Measurements from ENCODE around the gene PSME4.

- TF ChIP-seq REST (IDR thresholded peaks at IDR 0.05; ENCODE audit: insufficient read depth in 1 of 2, low read depth in 2 of 2, low read length in 2 of 2) (no peak), POLR2AphosphoS5 (IDR thresholded peaks at IDR 0.05; ENCODE audit: low read depth, low read length) (no peak), TAF1 (IDR thresholded peaks at IDR 0.05; ENCODE audit: borderline replicate concordance, insufficient read depth, low read length) (no peak)
Observed at GRCh38 chr2:53884883-53885282, 85.9 kb downstream of the PSME4 start.

Data from PFSK-1 (cell line).